GM20000 (cell line): ENCODE results near the gene GPR132.
"Not testable (repeated sequence)": the region's sequence is repeated elsewhere in the genome, so short reads cannot be mapped to it uniquely, and the experiment has no call there.

ENCODE experiments used
- DNase-seq: peaks from one replicate; pipeline ENCODE4 v3.0.0; 2012; ENCODE audit warnings: low spot score
- TF ChIP-seq, protein P1 (sequence below): IDR thresholded peaks from 2 replicates; pipeline ENCODE4 v1.5.1; 2012; ENCODE audit warnings: mild to moderate bottlenecking, control low read depth; ENCODE audit errors: extremely low read depth, missing control alignments

The GPR132 gene

DNA sequence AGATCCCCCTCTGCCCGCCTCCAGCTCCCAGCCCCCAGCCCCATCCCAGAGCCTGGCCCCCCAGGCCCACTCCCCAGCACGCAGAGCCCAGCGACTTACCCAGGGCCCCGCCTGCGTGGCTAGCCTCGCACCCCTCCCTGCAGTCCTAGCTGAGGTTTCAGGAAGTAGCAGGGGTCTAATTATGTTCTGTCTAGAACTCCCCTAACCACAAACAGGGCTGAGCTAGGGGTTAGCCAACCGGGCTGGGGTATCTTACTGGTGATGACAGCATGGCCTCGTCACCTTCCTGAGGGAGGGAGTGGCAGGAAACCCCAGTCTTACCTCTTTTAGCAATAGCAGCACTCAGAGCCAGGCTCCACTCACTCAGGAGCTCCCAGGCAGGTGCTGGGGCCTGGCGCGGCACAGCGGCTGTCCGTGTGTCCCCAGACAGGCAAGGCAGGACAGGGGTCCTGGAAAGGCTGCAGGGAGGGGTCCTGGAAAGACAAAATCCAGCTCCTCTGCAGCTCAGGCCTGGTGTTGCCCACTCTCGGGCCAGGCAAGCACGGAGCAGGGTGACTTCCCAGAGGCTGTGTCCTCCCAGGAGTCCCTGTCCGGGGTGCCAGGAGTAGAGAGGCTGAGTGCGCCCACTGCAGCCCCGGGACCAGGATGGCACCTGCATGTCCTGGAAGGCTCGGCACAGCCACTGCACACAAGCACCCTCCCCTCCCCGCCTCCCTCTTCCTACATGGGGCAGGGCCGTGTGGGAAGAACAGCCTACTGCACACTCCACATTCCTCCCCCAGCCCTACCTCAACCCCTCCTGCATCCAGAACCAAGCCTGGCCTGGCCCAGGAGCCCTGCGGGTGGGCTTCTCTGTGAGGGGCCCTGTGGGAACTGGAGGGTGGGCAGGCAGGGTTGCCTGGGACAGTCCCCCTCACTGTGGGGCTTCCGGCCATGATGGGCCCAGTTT is at the start of gene GPR132:
TSS of gene GPR132 (minus strand) at position 151 of the 949 bp plus-strand sequence. CDS start 10,010 bp downstream, outside the sequence.
- TF ChIP-seq, protein P1, sequence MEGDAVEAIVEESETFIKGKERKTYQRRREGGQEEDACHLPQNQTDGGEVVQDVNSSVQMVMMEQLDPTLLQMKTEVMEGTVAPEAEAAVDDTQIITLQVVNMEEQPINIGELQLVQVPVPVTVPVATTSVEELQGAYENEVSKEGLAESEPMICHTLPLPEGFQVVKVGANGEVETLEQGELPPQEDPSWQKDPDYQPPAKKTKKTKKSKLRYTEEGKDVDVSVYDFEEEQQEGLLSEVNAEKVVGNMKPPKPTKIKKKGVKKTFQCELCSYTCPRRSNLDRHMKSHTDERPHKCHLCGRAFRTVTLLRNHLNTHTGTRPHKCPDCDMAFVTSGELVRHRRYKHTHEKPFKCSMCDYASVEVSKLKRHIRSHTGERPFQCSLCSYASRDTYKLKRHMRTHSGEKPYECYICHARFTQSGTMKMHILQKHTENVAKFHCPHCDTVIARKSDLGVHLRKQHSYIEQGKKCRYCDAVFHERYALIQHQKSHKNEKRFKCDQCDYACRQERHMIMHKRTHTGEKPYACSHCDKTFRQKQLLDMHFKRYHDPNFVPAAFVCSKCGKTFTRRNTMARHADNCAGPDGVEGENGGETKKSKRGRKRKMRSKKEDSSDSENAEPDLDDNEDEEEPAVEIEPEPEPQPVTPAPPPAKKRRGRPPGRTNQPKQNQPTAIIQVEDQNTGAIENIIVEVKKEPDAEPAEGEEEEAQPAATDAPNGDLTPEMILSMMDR = no peak
- DNase-seq = peak; percentile 92

DNA sequence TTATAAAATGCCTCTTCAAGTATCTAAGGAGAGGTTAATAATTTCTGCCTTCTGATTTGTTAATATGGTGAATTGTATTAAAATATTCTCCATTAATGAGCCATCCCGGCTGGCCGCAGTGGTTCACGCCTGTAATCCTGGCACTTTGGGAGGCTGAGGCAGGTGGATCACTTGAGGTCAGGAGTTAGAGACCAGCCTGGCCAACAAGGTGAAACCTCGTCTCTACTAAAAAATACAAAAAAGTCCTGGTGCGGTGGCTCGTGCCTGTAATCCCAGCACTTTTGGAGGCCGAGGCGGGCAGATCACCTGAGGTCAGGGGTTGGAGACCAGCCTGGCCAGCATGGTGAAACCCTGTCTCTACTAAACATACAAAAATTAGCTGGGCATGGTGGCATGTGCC is 44.0 kb upstream of the GPR132 start:
- DNase-seq = not testable (repeated sequence)

DNA sequence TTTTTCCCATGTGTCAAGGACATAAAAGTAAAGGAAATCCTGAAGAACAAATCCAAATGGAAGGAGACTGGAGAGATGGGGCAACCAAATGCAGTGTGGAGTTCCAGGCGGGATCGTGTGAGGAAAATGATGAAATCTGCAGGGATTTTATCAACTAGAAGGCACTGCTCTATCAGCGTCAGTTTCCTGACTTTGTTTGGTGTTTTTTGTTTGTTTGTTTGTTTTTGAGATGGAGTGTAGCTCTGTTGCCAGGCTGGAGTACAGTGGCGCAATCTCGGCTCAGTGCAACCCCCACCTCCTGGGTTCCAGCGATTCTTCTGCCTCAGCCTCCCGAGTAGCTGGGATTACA is 43.3 kb upstream of the GPR132 start:
- TF ChIP-seq, protein P1 = no peak

DNA sequence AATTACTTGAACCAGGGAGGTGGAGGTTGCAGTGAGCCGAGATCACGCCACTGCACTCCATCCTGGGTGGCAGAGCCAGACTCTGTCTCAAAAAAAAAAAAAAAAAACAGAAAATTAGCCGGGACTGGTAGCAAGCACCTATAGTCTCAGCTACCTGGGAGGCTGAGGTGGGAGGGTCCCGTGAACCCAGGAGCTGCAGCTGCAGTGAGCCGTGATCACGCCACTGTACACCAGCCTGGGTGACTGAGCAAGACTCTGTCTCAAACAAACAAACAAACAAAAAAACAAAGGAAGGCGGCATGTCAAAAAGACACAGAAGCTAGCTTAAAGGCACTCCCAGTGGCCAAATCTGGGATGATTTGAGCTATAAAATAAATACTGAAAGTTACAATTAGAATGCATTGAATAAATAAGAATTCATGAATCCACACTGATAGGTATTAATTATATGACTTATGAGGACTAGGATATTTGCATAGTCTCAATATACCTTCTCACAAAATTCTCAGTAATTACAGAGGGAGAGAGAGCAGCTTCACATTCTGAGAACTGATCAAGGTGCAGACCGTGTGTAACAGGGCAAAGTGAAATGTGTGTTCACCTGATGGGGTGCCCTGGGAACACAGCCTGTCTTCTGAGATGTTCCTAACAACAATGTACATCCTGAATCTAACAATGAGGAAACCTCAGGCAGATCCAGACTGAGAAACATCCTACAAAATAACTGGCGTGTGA is 42.7 kb upstream of the GPR132 start:
- no peak for DNase-seq

More for the DNA sequence above, 43.3 kb upstream of the GPR132 start:
- no peak for DNase-seq

GRCh38 chr14:105107351-105107750 is 42.1 kb upstream of the GPR132 start:
- TF ChIP-seq, protein P1 = no peak
- DNase-seq = no peak

More for the DNA sequence above, 42.7 kb upstream of the GPR132 start:
- TF ChIP-seq, protein P1 = no peak

DNA sequence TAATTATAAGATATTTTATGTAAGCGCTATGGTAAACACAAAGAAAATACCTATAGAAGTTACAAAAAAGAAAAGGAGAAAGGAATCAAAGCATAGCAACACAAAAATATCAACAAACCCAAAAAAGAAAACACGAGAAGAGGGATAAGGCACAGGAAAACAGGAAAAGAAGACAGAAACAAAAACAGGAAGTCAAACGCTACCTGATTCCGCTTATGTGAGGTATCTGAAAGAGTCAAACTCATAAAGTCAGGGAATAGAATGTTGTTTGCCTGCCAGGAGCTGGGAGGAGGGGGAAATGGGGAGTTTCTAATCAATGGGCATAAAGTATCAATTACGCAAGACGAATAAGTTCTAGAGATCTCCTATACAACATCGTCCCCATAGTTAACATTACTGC is 39.9 kb upstream of the GPR132 start:
- TF ChIP-seq, protein P1 = no peak
- no peak for DNase-seq

- TF ChIP-seq, protein P1 = no peak
Observed at GRCh38 chr14:105102893-105103292, 37.7 kb upstream of the GPR132 start.

More at GRCh38 chr14:105102893-105103292, 37.7 kb upstream of the GPR132 start:
- DNase-seq = no peak
